Globus pallidus (tissue), 1 donor: Measurements from ENCODE around the gene C11orf87.

Experiments used
- DNase-seq: peaks from one replicate; pipeline ENCODE4 v3.0.0-alpha.2; 2015; ENCODE audit warnings: low spot score

The C11orf87 gene

GRCh38 chr11:109421981-109422869, at the start of gene C11orf87:
Gene C11orf87 (plus strand): TSS chr11:109422190. CDS start chr11:109423634, 1,444 bp downstream.
- DNase-seq = no peak

- DNase-seq = no peak
Observed at GRCh38 chr11:109374032-109374431, 48.0 kb upstream of the C11orf87 start.

- DNase-seq = no peak
Observed at GRCh38 chr11:109374441-109374840, 47.5 kb upstream of the C11orf87 start.

GRCh38 chr11:109377039-109377742, 44.8 kb upstream of the C11orf87 start:
- no peak for DNase-seq

GRCh38 chr11:109378034-109378433, 44.0 kb upstream of the C11orf87 start:
- DNase-seq = no peak

- no peak for DNase-seq
Observed at GRCh38 chr11:109383306-109383705, 38.7 kb upstream of the C11orf87 start.

GRCh38 chr11:109384873-109385272, 37.1 kb upstream of the C11orf87 start:
- no peak for DNase-seq

GRCh38 chr11:109388982-109389381, 33.0 kb upstream of the C11orf87 start:
- DNase-seq = no peak

GRCh38 chr11:109390752-109391151, 31.2 kb upstream of the C11orf87 start:
- no peak for DNase-seq

GRCh38 chr11:109401545-109401944, 20.4 kb upstream of the C11orf87 start:
- DNase-seq = no peak

- no peak for DNase-seq
Observed at GRCh38 chr11:109405671-109406070, 16.3 kb upstream of the C11orf87 start.

GRCh38 chr11:109416601-109417000, 5.4 kb upstream of the C11orf87 start:
- no peak for DNase-seq

- DNase-seq = no peak
Observed at GRCh38 chr11:109422870-109423465, 978 bp downstream of the C11orf87 start.

GRCh38 chr11:109423466-109424190, 1.6 kb downstream of the C11orf87 start:
- no peak for DNase-seq

- DNase-seq = no peak
Observed at GRCh38 chr11:109424901-109425300, 2.9 kb downstream of the C11orf87 start.

GRCh38 chr11:109425554-109425953, 3.6 kb downstream of the C11orf87 start:
- no peak for DNase-seq

GRCh38 chr11:109426442-109427240, 4.7 kb downstream of the C11orf87 start:
- DNase-seq = no peak

- DNase-seq = no peak
Observed at GRCh38 chr11:109432105-109432504, 10.1 kb downstream of the C11orf87 start.

- no peak for DNase-seq
Observed at GRCh38 chr11:109433753-109434256, 11.8 kb downstream of the C11orf87 start.

GRCh38 chr11:109435121-109435742, 13.2 kb downstream of the C11orf87 start:
- no peak for DNase-seq

- no peak for DNase-seq
Observed at GRCh38 chr11:109439684-109440083, 17.7 kb downstream of the C11orf87 start.
